HCT116 (cell line): ENCODE results near the gene ALDH1L1. TPM values are rescaled to one million over a fixed set of nuclear protein-coding genes. Genes with fewer than 3 reads are reported as not detected.
A peak's percentile ranks its signal among the peaks of the same experiment; 100 is the strongest.

Source experiments
- ATAC-seq: fragments of 200-7000 bp; cut with Tn5 transposase; 2 replicates; pipeline ENCODE4 v1.9.1; 2020; ENCODE audit warnings: mild to moderate bottlenecking, moderate library complexity
- BruUV-seq: library from RNA; stranded (reverse); fragments of 400-500 nt; replicated peaks from 2 replicates; lab custom pipeline; 2021; lab: Mats Ljungman, UMichigan
- CTCF ChIA-PET: fragments of 300-600 bp; sonication (Branson Sonifier 250); formaldehyde crosslinking; loops from one replicate; lab custom pipeline; 2021; ENCODE audit warnings: antibody characterized with exemption; lab: Charles Lee
- POLR2A ChIA-PET: fragments of 300-600, 350-600 bp; sonication (Branson Sonifier 250); formaldehyde crosslinking; loops from one replicate; lab custom pipeline; 2021; ENCODE audit warnings: antibody characterized with exemption; lab: Charles Lee
- RAD21 ChIA-PET, 2 experiments: fragments of 300-600 bp; sonication (Branson Sonifier 250); formaldehyde crosslinking; loops; one replicate each; lab custom pipeline; 2023; ENCODE audit warnings: low total read pairs in 2 of 2; ENCODE audit not compliant: uncharacterized antibody in 2 of 2, unreplicated experiment in 2 of 2, low non-redundant PET in 1 of 2; lab: Charles Lee
- DNase-seq: peaks from one replicate; pipeline ENCODE4 v3.0.0-alpha.2; 2010; ENCODE audit warnings: low read depth, low spot score
- H2AFZ ChIP-seq: fragments of 200-600 bp; shearing (Covaris generic), sonication (generic); 2 replicates; pipeline ENCODE4 v1.6.1; 2017; ENCODE audit warnings: low read depth, mixed run types, mixed read lengths, antibody characterized with exemption, low read length; ENCODE audit not compliant: poor library complexity, severe bottlenecking
- H3K27ac ChIP-seq: 2 replicates; pipeline ENCODE4 v1.5.1; 2012; ENCODE audit warnings: low read depth, low read length
- H3K27me3 ChIP-seq: fragments of 200-600 bp; sonication (generic); 2 replicates; pipeline ENCODE4 v1.6.1; 2016; ENCODE audit warnings: mixed run types, low read length, mixed read lengths; ENCODE audit not compliant: insufficient read depth
- H3K36me3 ChIP-seq, 2 experiments: fragments of 200-500 bp in 1 of 2; fragments of 200-600 bp in 1 of 2; sonication (Bioruptor generic) in 1 of 2; sonication (generic) in 1 of 2; 2 replicates each; pipeline versions ENCODE4 v1.5.1 to v1.6.1; 2014 to 2016; ENCODE audit warnings: low read length in 2 of 2, inconsistent platforms in 1 of 2, mixed read lengths in 1 of 2, mixed run types in 1 of 2; ENCODE audit not compliant: insufficient read depth in 2 of 2, control insufficient read depth in 1 of 2
- H3K4me1 ChIP-seq, 2 experiments: fragments of 200-600 bp in 1 of 2; sonication (generic) in 1 of 2; 2 replicates each; pipeline versions ENCODE4 v1.5.1 to v1.6.1; 2012 to 2017; ENCODE audit warnings: low read length in 2 of 2, inconsistent platforms in 1 of 2, mild to moderate bottlenecking in 1 of 2, mixed read lengths in 1 of 2, mixed run types in 1 of 2, moderate library complexity in 1 of 2; ENCODE audit not compliant: insufficient read depth in 2 of 2, control insufficient read depth in 1 of 2
- H3K4me2 ChIP-seq: fragments of 200-600 bp; sonication (generic); 2 replicates; pipeline ENCODE4 v1.6.1; 2017; ENCODE audit warnings: mixed run types, low read length, mixed read lengths
- H3K4me3 ChIP-seq, 2 experiments: fragments of 200-600 bp in 1 of 2; sonication (generic) in 1 of 2; replicated peaks in 1 of 2; 2 replicates each; pipeline ENCODE4 v1.5.1; 2011 to 2016; ENCODE audit warnings: low read length in 2 of 2, control low read depth in 1 of 2, low read depth in 1 of 2, mild to moderate bottlenecking in 1 of 2, mixed read lengths in 1 of 2, mixed run types in 1 of 2
- H3K79me2 ChIP-seq: fragments of 200-600 bp; sonication (generic); 2 replicates; pipeline ENCODE4 v1.6.1; 2017; ENCODE audit warnings: mild to moderate bottlenecking, mixed run types, low read length, moderate library complexity, mixed read lengths; ENCODE audit not compliant: insufficient read depth
- H3K9ac ChIP-seq: fragments of 200-600 bp; sonication (generic); 2 replicates; pipeline ENCODE4 v1.6.1; 2016; ENCODE audit warnings: low read length, mixed read lengths
- H3K9me2 ChIP-seq: fragments of 200-600 bp; sonication (generic), shearing (Covaris generic); 2 replicates; pipeline ENCODE4 v1.6.1; 2017; ENCODE audit warnings: mixed run types, mild to moderate bottlenecking, moderate library complexity; ENCODE audit not compliant: insufficient read depth
- H3K9me3 ChIP-seq, 2 experiments: fragments of 200-500 bp in 1 of 2; fragments of 200-600 bp in 1 of 2; sonication (Bioruptor generic) in 1 of 2; sonication (generic) in 1 of 2; 2 replicates each; pipeline ENCODE4 v1.6.1; 2014 to 2017; ENCODE audit warnings: low read length in 2 of 2, mixed read lengths in 2 of 2, inconsistent platforms in 1 of 2, low read depth in 1 of 2, mild to moderate bottlenecking in 1 of 2, mixed run types in 1 of 2, moderate library complexity in 1 of 2; ENCODE audit not compliant: control insufficient read depth in 1 of 2, insufficient read depth in 1 of 2
- H4K20me1 ChIP-seq: fragments of 200-600 bp; sonication (generic), shearing (Covaris generic); 2 replicates; pipeline ENCODE4 v1.6.1; 2017; ENCODE audit warnings: mixed run types, mild to moderate bottlenecking, moderate library complexity; ENCODE audit not compliant: insufficient read depth
- ATF3 ChIP-seq: IDR thresholded peaks from 2 replicates; pipeline ENCODE4 v1.6.1; 2012
- CBX3 ChIP-seq: IDR thresholded peaks from 2 replicates; pipeline ENCODE4 v1.6.1; 2012; ENCODE audit warnings: low read depth
- CTCF ChIP-seq, 3 experiments: fragments of 200-600 bp in 1 of 3; sonication (generic) in 1 of 3; IDR thresholded peaks in 2 of 3; conservative IDR thresholded peaks in 1 of 3; 2 replicates each; pipeline ENCODE4 v1.5.1; 2012 to 2017; ENCODE audit warnings: low read depth in 2 of 3, low read length in 2 of 3, antibody characterized with exemption in 1 of 3, borderline replicate concordance in 1 of 3, control low read depth in 1 of 3, mild to moderate bottlenecking in 1 of 3, mixed read lengths in 1 of 3, mixed run types in 1 of 3, moderate library complexity in 1 of 3; ENCODE audit not compliant: insufficient read depth in 1 of 3
- EGR1 ChIP-seq: IDR thresholded peaks from 2 replicates; pipeline ENCODE4 v1.6.1; 2012; ENCODE audit warnings: low read depth
- EZH2 ChIP-seq: fragments of 200-600 bp; sonication (generic); IDR thresholded peaks from 2 replicates; pipeline ENCODE4 v1.6.1; 2017; ENCODE audit warnings: antibody characterized with exemption, mixed run types
- EZH2phosphoT487 ChIP-seq: fragments of 200-600 bp; IDR thresholded peaks from 2 replicates; pipeline ENCODE4 v1.6.1; 2018; ENCODE audit warnings: antibody characterized with exemption, borderline replicate concordance
- FOSL1 ChIP-seq: IDR thresholded peaks from 2 replicates; pipeline ENCODE4 v1.6.1; 2012; ENCODE audit warnings: low read depth
- JUND ChIP-seq: IDR thresholded peaks from 2 replicates; pipeline ENCODE4 v1.6.1; 2012
- MAX ChIP-seq: IDR thresholded peaks from 2 replicates; pipeline ENCODE4 v1.6.1; 2012
- POLR2A ChIP-seq: IDR thresholded peaks from 2 replicates; pipeline ENCODE4 v1.7.0; 2011; ENCODE audit warnings: borderline replicate concordance; ENCODE audit not compliant: insufficient read depth, insufficient read length; ENCODE audit errors: extremely low read depth
- POLR2AphosphoS5 ChIP-seq: IDR thresholded peaks from 2 replicates; pipeline ENCODE4 v1.6.1; 2011; ENCODE audit warnings: mild to moderate bottlenecking, low read depth, low read length, moderate library complexity
- RAD21 ChIP-seq: IDR thresholded peaks from 2 replicates; pipeline ENCODE4 v1.6.1; 2012; ENCODE audit warnings: low read depth, mild to moderate bottlenecking
- REST ChIP-seq: IDR thresholded peaks from 2 replicates; pipeline ENCODE4 v1.6.1; 2012; ENCODE audit warnings: low read depth
- SIN3A ChIP-seq: IDR thresholded peaks from 2 replicates; pipeline ENCODE4 v1.6.1; 2012; ENCODE audit warnings: low read depth
- SP1 ChIP-seq: IDR thresholded peaks from 2 replicates; pipeline ENCODE4 v1.6.1; 2012; ENCODE audit warnings: low read depth
- SRF ChIP-seq: IDR thresholded peaks from 2 replicates; pipeline ENCODE4 v1.6.1; 2012; ENCODE audit warnings: low read depth
- TCF7L2 ChIP-seq: IDR thresholded peaks from 2 replicates; pipeline ENCODE4 v1.7.0; 2011; ENCODE audit warnings: borderline replicate concordance, inconsistent platforms; ENCODE audit not compliant: insufficient read depth, insufficient read length; ENCODE audit errors: extremely low read depth
- YY1 ChIP-seq: IDR thresholded peaks from 2 replicates; pipeline ENCODE4 v1.6.1; 2011; ENCODE audit warnings: low read length, low read depth, moderate library complexity, mild to moderate bottlenecking; ENCODE audit not compliant: insufficient replicate concordance; ENCODE audit errors: extremely low read depth
- ZFX ChIP-seq: fragments of 450-650 bp; IDR thresholded peaks from 2 replicates; pipeline ENCODE4 v1.6.1; 2017
- ZNF274 ChIP-seq: fragments of 200-500 bp; sonication (Bioruptor generic); IDR thresholded peaks from 2 replicates; pipeline ENCODE4 v1.6.1; 2014; ENCODE audit warnings: mild to moderate bottlenecking, low read depth, low read length, inconsistent platforms
- intact Hi-C: fragments of 100-400 bp; cut with micrococcal nuclease; formaldehyde crosslinking; loops from 2 replicates; pipeline ENCODE4 v1.10.0; 2022
- total RNA-seq: library from RNA; stranded (reverse); gene quantifications from one replicate; pipeline ENCODE4 v1.2.1, GENCODE V29; 2021; ENCODE audit not compliant: unreplicated experiment

ALDH1L1 gene
- total RNA-seq, 1 experiment from 2014 or later = 0.81 TPM

GRCh38 chr3:126119008-126119675 lies 61.2 kb downstream of the ALDH1L1 start:
- CTCF ChIA-PET = no interaction called here
- H2AFZ ChIP-seq = no peak overlapping the region

More at GRCh38 chr3:126119008-126119675, 61.2 kb downstream of the ALDH1L1 start:
- Histone ChIP-seq H3K4me2 (peak overlapping the region; percentile 26), H3K27ac (no peak overlapping the region), H3K9ac (no peak overlapping the region), H3K36me3 (no peaks in the 10 kb centered on the region), H3K79me2 (no peaks in the 10 kb centered on the region), H3K27me3 (no peaks in the 10 kb centered on the region), H4K20me1 (no peaks in the 10 kb centered on the region), H3K4me3 (no peak overlapping the region), H3K4me1 (peaks cover 8 to 13% of the 10 kb centered on the region in 2 experiments; a peak in 3 of 4 replicates), H3K9me3 (no peaks in the 10 kb centered on the region), H3K9me2 (no peaks in the 10 kb centered on the region)
- BruUV-seq = no TSS peak
- ATAC-seq (peak; percentile 46; the same call in 1 of the 2 replicates), DNase-seq (no peak)
- RAD21 ChIA-PET = no interaction called here
- TF ChIP-seq MAX (no peak), CTCF (IDR thresholded peaks at IDR 0.05 in 2 of 3, conservative IDR thresholded peaks at IDR 0.05 in 1 of 3; ENCODE audit: borderline replicate concordance in 1 of 3, insufficient read depth in 1 of 3, low read depth in 2 of 3, low read length in 2 of 3) (no peak), EZH2 (no peak), JUND (no peak), TCF7L2 (no peak), YY1 (no peak), EZH2phosphoT487 (no peak), ZNF274 (no peak), POLR2AphosphoS5 (no peak), ATF3 (no peak), REST (no peak), FOSL1 (no peak), SP1 (no peak; the same call in 1 of the 2 replicates), SIN3A (no peak), ZFX (no peak), POLR2A (no peak), RAD21 (no peak), SRF (no peak), EGR1 (no peak), CBX3 (no peak)
- intact Hi-C loops = loop anchor here (10.0 kb wide), 1 partner anchor 194 kb away; no protein-coding TSS in a partner anchor
- POLR2A ChIA-PET = interaction anchor here (0.6 kb wide), 1 partner anchor 59 kb away, joined by 3 read pairs; no protein-coding TSS in a partner anchor
